HG03521 (cell line): ENCODE measurements around the gene NMT2.
A peak's percentile ranks its signal among the peaks of the same experiment; 100 is the strongest.

Experiments used
- ATAC-seq: cut with Tn5 transposase; IDR thresholded peaks from one replicate; pipeline ENCODE4 v1.9.1; 2021; ENCODE audit warnings: mild to moderate bottlenecking, moderate library complexity; ENCODE audit not compliant: unreplicated experiment

Gene NMT2

DNA sequence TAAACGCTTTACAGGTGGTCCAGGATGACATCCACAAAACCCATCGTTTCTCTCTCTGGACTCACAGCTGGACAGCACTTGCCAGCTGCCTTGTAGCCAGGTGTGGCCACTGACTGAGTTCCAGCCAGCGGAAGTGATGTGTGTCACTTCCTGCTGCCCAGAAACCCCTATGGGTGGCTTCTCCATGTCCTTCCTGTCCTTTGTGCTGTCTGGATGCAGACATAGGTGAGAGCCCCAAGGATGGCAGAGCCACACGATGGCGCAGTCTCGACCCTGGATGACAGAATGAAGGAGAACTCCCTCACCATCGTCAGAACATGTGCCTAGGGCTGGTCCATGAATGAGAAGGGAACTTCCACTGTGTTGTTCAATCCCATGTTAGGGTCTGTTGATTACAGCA is 22.1 kb downstream of the NMT2 start:
- ATAC-seq, result no peak

- ATAC-seq, result no peak
These were observed 23.7 kb downstream of the NMT2 start for GRCh38 chr10:15144788-15145187.

GRCh38 chr10:15141136-15142054 is 27.1 kb downstream of the NMT2 start:
- no peak for ATAC-seq

GRCh38 chr10:15140698-15141097 is 27.8 kb downstream of the NMT2 start:
- ATAC-seq, result no peak

- ATAC-seq, result no peak
These were observed 30.9 kb downstream of the NMT2 start for GRCh38 chr10:15137636-15138035.

GRCh38 chr10:15137036-15137359 is 31.5 kb downstream of the NMT2 start:
- ATAC-seq, result no peak

- no peak for ATAC-seq
These were observed 32.1 kb downstream of the NMT2 start for GRCh38 chr10:15136129-15137035.

DNA sequence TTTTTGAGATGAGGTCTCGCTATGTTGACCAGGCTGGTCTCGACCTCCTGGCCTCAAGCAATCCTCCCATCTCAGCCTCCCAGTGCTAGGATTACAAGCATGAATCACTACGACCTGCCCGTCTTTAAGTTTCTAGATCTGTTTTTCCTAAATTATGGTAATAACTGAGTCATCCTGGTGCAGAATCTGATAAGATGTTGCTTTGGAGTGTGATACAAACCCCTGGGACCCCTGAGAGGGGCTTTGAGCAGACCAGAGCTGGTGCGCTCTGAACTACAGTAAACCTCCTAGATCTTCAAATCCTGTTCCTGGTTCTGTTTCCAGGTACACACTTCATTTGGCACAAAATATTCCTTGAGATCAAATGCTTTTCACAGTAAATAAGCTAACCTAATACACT is 37.2 kb downstream of the NMT2 start:
- no peak for ATAC-seq

GRCh38 chr10:15124908-15125307 is 43.6 kb downstream of the NMT2 start:
- ATAC-seq, result no peak

- no peak for ATAC-seq
These were observed 44.3 kb downstream of the NMT2 start for GRCh38 chr10:15124190-15124589.

GRCh38 chr10:15123749-15124184 is 44.7 kb downstream of the NMT2 start:
- ATAC-seq, result no peak

- ATAC-seq, result peak; percentile 85
These were observed 45.9 kb downstream of the NMT2 start for GRCh38 chr10:15122477-15123030.

DNA sequence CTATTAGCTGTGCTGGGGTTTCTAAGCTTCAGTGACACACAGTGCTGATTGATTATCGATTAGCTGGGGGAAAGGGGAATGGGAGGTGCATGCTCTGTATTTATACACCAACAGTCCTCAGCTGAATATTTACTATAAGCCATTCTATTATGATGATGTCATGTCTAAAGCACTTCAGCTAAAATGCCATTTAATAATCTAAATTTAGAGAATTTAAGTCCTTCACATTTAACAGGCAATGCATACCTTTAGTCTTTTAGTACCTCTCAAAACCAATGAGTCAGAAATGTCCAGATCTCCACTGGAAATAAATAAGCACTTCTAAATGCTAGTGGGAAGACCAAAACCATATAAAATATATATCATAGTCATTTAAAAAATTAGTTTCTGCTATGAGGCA is 46.8 kb downstream of the NMT2 start:
- ATAC-seq, result no peak

- ATAC-seq, result no peak
These were observed 48.0 kb downstream of the NMT2 start for GRCh38 chr10:15120523-15120922.

DNA sequence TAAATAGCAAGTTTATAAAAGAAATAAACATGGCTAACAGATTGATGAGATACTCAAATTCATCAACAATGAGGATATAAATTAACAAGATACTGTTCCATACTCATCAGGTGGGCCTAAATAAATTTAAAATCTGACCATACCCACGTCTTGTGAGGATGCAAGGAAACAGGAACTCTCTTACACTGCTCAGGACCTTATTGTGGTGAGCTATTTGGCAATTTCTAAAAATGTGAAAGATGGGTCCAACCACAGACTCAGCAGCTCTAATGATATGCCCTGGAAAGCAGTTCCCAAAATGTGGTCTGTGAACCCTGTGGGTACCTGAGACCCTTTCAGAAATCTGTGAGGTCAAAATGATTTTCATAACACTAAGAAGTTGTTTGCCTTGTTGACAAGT is 49.9 kb downstream of the NMT2 start:
- ATAC-seq, result no peak

DNA sequence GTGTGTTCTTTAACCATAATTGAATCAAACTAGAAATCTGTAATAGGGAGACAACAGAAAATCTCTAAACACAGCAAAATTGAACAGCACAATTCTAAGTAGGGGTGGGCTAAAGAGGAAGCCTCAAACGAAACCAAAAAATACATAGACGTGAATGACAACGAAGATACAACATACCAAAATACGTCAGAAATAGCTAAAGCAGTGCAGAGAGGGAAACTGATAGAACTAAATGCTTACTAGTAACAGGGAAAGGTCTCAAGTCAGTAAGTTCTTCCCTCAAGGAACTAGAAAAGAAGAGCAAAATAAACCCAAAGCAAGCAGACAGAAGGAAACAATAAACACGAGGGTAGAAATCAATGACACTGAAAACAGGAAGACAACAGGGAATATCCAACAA is 52.3 kb downstream of the NMT2 start:
- ATAC-seq, result no peak

- no peak for ATAC-seq
These were observed 54.7 kb downstream of the NMT2 start for GRCh38 chr10:15113766-15114165.

DNA sequence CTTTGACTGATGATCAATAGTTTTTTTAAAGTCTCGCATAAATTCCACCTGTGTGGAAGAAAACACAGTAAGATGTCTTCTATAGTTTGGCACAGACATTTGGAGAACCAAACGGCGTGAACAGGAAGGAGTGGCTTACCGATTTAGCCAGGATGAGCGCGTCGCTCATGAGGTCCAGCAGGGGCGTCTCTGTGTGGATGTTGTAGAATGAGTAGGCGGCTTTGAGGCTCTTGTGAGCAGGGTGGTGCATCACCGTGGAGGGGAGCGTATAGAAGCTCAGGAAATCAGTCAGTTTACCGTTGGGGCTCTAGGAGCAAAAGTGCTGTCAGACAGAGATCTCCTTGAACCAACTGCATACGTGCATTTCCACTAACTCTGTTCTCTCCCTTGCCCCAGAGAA is 55.8 kb downstream of the NMT2 start:
- ATAC-seq, result no peak

DNA sequence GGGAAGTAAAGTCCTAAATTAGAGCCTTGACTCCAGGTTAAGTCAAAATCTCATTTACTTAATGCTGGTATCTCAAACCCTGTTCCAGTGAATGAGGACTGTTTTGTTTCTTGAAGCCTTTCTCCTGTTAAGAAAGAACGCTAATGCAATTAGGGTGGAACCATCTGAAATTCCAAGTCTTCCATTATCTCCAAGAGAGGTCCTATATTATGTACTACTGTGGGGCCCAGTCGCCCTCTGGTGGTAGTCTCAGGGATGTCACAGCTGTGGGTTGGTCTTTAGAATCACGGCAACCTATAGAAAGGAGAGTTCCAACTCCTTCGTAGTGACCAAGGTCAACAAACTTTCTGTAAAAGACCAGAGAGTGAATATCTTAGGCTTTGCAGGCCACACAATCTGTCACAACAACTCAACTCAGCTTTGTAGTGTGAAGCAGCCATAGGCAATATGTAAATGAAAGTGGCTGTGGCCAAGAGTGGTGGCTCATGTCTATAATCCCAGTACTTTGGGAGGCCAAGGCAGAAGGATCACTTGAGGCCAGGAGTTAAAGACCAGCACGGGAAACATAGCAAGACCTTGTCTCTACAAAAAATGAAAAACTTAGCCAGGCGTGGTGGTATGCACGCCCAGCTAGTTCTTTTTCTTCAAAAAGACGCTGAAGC is 62.0 kb downstream of the NMT2 start:
- ATAC-seq, result peak; percentile 69

DNA sequence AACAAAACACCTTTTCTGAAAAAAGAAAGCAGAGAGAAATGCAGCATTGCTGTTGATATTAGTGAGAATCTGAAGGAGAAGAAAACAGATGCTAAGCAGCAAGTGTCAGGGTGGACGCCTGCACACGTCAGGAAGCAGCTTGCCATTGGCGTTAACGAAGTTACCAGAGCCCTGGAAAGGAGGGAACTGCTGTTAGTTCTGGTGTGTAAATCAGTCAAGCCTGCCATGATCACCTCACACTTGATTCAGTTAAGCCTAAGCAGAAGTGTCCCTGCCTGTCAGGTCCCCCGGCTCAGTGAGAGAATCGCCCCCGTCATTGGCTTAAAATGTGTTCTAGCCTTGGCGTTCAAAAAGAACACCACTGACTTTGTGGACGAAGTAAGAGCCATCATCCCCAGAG is 65.0 kb downstream of the NMT2 start:
- no peak for ATAC-seq

DNA sequence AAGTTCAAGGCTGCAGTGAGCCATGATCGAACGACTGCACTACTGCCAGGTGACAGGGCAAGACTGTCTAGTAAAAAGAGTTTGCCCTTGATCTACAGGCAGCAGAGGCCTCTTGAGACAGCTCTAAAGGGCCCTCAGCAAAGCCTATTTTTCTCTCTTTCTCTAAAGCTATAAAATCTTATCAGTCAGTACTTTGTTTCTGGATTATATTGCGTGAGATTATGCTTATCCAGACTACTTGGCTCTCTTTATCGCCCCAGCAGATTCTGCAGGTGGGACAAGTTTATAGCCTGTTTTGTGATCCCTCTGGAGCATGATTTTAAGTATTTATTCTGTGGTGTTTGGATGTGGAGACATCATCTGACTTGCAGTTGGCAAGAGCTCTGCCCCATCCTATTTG is 68.6 kb downstream of the NMT2 start:
- ATAC-seq, result no peak
